HG03378 (cell line): ENCODE measurements around the gene KCNN2.
"Not testable (repeated sequence)": the region's sequence is repeated elsewhere in the genome, so short reads cannot be mapped to it uniquely, and the experiment has no call there.

Experiments used
- ATAC-seq: cut with Tn5 transposase; IDR thresholded peaks from one replicate; pipeline ENCODE4 v1.9.1; 2021; ENCODE audit warnings: mild to moderate bottlenecking, moderate library complexity; ENCODE audit not compliant: unreplicated experiment

The KCNN2 gene

DNA sequence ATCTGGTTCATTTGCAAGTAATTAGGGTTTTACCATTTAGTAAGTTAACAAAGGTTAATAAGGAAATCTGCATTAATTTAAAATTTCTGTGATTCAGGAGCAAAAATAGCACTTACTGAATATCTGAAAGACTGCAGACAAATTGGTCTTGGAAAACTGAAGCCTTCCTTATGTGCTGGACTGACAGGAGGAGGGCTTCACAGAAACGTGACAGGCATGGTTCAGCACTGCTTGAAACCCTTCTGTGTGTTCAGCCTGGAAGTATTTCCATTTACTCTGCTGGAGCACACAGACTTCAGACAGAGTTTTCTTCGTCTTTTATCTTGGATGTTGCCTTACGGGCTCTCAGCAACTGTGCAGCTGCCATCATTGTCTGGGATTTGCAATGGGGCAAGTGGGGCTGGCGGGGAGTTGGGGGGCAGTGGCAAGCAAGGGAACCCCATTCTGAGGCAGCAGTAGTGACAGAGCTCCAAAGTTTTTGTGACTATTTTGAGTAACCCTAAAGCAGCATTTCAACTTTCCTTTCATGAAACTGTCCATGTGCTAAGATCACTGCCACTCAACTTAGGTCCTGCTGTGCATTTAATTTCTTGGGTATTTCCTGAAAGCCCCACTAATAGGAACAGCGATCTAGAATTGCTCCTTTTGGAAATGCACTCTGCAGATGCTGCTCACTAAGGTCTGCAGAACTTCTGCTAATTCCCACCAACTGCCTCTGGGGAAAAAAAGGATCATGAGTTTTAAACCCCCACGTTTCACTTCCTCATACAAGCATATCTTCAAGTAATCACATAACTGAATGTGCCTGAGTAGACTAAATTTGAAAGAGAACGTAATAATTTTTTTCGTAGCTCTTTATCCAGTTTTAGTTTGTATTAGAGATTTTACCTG, 56.6 kb downstream of the KCNN2 start:
- peak; percentile 99 for ATAC-seq

DNA sequence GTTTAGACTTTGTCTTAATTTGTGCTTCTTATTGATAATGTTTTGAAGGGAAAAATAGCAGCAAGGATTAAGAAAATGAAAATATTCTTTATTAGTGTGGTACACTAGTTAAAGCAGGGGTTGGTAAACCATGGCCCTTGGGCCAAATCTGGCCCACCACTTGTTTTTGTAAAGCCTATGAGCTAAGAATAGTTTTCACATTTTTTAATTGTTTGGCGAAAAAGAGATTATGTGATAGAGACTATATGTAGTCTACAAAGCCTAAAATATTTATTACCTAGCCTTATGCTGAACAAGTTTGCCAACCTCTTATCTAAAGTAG, 57.2 kb downstream of the KCNN2 start:
- peak; percentile 39 for ATAC-seq

DNA sequence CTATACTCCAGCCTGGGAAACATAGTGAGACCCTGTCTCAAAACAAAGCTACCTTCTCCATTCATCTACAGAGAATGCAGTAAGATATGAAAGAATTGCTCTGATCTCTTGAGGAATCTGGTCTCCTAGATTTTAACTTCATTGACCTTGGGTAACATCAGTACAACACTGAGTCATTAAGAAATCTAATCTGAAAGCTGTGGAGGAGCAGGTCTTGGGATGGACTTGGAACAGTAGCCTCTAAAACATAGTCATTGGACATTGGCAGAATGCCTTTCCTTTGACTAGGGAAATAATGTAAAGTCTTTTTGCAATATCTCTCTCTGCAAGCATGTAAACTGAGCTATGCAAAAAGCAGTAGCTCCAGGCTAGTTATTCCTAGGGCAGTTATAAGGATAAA, 58.1 kb downstream of the KCNN2 start:
- no peak for ATAC-seq

DNA sequence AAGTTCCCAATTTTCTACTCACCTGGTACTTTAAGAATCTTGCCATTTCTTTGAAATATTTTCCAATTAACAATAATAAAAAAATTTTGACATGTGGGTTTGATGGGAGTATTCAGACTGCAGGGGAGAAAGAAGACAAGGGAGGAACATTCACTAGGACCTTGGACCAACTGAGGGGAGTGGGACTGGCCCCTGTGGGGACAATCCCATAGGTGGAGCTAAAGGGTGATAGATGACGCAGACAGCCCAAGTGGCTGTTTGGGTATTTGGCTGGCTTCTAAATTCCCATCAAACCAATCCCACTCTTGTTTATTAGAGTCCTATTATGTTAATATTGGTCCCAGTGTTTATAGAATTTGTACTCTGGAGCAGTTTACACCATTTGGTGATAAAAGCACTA, 65.3 kb downstream of the KCNN2 start:
- ATAC-seq = no peak

DNA sequence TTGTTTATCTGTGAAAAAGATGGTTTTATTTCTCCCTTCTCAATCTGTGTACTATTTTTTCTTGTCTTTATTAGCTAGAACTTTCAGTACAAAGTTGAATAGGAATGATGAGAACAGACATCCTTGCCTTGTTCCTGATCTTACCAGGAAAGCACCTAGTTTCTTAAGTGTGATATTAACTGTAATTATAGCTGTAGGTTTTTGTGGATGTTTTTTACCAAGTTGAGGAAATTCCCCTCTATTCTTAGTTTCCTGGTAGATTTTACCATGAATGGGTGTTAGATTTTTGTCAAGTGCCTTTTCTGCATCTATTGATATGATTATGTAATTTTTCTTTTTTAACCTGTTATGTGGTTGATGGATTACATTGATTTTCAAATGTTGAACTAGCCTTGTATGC, 68.7 kb downstream of the KCNN2 start:
- peak; percentile 53 for ATAC-seq

DNA sequence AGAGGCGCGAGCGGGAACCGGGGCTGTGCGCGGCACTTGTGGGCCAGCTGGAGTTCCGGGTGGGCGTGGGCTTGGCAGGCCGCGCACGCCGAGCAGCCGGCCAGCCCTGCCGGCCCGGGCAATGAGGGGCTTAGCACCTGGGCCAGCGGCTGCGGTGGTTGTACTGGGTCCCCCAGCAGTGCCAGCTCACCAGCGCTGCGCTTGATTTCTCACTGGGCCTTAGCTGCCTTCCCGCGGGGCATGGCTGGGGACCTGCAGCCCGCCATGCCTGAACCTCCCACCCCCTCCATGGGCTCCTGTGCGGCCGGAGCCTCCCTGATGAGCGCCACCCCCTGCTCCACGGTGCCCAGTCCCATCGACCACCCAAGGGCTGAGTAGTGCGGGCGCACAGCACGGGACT, 70.8 kb downstream of the KCNN2 start:
- ATAC-seq = not testable (repeated sequence)

DNA sequence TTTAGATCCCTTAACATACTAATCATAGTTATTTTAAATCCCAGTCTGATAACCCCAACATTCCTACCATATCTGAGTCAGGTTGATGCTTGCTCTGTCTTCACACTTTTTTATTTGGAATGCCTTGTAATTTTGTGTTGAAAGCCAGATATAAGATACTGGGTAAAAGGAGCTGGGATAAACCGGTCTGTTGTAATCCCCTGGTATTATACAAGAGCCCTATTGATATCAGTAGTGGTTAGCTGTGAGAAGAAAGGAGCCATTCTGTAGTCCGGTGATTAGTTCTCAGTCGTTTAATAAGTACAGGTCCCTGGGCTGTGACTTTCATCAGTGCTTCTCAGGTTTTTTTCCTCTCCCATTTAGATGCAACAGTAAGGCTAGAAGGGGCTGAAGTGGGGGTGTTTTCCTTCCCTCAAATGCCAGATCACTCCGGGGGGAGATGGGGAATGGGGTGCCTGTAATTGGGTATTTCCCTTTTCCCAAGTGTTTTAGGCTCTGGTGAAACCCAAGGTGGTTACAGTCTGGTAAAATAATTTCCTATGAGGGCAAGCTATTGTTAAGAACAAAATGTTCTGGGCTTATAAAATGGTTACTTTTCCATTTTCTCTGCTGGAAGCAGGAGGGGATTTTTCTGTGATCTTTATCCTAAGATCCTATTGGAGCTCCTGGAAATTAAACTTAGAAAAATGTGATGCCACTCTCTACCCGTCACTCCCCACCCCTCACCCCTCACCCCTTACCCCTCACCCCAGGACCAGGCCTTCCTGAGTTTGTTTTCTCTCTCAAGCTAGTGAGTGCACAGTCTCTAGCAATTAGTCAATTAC, 72.7 kb downstream of the KCNN2 start:
- ATAC-seq = no peak

DNA sequence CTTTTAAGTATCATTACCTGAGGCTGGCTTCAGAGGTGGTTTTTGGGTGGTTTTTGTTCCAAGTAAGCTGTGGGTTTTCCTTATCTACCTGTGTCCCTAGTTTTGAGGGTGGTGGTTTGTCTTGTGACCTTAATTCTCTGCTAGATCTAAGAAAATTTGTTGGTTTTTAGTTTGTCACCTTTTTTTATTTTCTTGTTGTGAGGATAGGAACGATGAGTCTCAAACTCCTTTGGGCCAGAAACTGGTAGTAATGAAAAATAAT, 73.3 kb downstream of the KCNN2 start:
- no peak for ATAC-seq

DNA sequence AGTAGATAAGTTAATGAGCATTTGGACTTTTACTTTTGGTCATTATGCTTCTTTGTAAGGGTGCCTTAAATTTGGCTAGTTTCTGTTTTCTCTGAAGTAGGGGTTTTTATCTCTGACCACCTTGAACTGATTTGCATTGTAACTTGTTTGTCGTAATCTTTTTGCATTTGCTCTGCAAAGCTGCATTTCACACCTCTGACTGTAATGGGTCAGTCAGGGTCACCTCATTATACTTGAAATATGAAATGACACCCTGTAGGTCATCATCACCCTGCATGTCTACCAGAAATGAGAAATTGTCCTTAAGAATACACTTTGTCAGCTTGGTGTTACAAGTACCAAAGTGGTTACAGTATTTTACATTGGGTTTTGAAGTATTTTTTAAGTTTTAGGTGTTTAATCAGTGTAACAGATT, 74.0 kb downstream of the KCNN2 start:
- ATAC-seq = peak; percentile 88

DNA sequence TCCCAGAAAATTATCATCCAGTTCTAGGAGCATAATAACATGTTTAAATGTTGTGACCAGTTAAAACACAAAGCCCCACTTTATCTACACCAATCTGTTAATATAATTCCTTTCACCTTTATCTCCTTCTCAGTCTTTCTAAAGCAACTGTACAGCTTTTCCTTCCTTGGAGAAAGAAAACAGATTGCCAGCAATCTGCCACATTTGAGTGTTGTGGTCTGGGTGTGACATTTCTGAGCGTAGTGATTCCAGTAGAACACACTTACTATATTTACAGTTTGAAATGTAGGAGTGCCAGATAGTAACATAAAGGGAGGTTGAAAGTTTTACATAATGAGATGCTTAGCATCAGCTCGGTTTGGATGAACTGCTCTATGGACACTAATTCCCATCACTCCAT, 76.1 kb downstream of the KCNN2 start:
- ATAC-seq = no peak

DNA sequence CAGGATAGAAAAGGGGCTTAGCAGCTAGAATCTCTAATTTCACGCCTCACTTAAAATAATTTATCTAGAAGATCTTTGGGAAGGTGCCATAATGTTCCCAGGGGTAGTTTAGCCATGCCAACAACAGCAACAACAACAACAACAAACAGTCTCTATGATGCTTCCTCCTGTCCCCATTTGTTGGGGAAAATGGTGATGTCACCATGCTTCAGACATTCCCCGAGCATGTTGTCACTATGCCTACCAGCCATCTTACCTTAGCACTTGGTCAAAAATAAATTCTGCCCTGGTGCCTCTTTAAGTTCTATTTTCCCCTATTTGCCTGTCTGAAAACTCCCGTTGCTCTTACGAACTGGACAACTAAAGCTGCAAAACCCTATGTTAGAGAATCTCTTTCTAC, 76.6 kb downstream of the KCNN2 start:
- no peak for ATAC-seq

DNA sequence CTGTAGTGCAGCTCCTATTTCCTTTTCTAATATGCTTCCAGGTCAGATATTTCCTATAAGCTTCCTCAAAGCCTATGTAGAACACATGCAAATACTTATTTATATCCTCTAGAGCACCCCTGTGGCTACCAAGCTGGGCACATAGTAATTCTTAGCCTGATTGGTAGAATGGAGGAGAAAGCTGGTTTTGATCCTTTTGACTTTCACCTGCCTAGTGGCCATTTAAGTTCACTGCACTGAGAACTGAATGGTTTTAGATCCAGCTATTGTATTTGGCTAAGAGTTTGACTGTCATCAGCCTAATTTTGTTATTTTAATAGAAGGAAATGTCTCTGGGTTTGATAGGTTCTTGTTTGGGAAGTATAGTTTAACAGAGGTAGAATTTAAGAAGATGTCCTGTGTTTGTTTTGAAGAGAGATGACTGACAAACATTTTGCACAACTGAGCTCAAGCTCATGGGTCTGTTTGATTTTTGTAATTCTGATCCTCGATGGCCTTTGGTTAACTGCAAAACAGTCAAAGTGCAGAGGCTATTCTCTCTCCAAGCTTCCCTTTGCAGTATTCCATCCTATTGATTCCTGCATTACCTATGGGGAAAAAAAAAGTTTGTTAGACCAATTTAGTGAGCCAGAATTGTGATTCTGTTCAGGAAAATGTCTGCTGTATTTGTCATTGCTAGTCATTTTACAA, 85.4 kb downstream of the KCNN2 start:
- ATAC-seq = peak; percentile 49

DNA sequence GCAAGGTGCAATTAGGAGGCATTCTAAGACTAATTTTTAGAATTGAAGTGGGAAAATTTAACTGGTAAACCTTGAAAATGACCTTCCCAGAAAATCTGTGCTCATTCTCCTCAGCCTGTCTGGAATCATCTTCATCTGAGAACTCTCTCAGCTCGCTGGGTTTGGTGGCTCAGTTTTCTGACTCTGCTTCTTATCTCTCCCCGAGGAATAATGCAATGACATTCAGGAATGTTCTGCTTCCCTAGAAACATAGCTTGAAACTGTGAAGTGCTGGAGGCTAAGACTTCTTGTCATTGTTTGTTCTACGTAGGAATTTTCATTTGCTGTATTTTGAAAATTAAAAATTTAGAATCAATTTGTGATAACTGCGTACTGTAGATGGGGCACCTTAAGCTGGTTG, 86.6 kb downstream of the KCNN2 start:
- ATAC-seq = no peak

DNA sequence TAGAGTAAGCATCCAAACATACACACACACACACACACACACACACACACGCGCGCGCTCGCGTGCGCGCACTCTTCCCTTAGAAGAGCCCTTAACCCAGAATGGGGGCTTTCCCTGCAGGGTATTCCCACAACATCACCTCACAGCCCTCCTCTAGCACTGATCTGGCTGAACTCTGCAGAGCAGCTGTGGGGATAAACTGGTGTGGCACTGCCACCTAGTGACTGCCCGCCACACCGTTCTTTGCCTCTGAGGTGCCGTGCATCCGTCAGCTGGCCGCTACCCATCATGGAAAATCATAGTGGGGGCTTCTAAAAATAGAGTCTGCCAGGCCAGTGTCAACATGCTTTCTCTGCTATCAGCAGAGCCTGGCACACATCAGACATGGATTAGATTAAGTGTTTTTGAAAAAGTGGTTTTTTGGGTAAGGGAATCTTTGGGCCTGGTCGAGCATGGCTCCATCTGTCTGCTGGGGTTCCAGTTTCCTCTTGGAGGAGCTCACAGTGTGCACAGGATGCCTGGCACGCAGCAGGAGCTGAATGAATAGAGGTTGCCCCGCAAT, 88.1 kb downstream of the KCNN2 start:
- ATAC-seq = peak; percentile 98

DNA sequence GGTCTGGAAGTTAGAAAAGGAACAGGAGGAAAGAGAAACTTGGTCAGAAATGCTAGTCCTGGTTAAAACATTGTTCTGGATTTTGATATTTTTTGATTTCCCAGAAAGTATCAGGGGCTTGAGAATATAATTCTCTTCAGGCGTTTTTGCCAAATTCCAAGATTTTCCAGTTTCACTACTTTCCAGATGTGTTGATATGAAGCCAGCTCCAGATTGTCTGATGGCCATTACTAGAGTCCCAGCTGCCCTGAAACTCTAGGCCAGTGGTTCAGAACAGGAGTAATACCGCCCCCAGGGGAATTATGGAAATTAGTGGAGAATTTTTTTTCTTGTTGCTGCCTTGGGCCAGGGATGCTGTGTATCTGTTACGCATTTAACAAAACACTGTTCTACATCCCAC, 88.6 kb downstream of the KCNN2 start:
- ATAC-seq = no peak

DNA sequence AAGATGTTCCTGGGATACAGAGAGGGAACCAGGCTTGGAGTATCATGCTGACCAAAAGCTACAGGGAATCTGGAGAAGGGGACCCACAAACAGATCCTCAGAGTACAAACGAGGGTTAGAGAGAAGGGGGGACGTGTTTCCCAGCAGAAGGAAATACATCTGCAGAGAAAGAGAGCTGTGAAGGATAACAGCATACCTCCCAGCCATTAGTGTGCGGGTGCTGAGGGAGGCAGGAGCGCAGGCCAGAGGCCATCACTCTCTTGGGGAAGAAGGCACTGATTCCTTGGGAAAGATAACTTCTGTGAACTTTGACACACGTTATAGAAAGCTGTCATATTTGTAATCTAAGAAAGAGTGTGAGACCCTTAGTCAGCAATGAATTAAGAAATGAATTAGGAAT, 96.9 kb downstream of the KCNN2 start:
- ATAC-seq = no peak

DNA sequence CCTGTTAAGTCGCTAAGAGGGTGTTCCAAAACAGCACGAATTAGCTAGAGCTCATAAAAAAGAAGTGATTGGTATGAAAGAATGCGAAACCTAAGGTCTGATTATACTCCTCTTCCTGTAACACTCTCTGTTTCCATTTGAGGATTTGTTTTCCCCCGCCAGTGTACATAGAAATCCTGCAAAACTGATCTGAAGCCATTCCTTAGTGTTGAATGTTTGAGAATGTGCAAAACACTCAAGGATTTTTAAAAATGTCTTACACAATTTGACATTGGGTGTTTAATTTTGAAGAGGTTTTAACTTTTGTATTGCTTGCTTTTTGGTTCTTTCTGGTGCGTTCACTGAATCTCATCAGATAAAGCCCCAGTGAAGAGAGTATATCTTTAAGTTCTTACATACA, 105.3 kb downstream of the KCNN2 start:
- no peak for ATAC-seq

DNA sequence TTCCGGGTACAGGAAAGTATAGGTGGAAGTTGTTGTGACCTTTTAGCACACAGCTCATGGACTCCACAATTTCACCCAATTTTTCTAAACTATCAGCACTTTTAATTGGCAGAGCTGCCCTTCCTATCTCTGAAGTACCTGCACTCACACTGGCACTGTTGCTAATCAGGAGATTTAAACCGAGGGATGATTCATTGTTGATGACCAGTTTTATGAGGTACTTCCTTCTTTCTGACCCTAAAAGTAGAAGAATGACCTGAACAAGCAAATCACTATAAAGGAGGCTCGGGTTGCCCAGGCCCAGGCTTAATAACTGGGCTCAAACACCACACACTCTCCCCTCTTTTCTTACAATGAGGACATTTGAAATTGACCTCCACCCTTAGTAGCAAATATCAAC, 105.9 kb downstream of the KCNN2 start:
- no peak for ATAC-seq

DNA sequence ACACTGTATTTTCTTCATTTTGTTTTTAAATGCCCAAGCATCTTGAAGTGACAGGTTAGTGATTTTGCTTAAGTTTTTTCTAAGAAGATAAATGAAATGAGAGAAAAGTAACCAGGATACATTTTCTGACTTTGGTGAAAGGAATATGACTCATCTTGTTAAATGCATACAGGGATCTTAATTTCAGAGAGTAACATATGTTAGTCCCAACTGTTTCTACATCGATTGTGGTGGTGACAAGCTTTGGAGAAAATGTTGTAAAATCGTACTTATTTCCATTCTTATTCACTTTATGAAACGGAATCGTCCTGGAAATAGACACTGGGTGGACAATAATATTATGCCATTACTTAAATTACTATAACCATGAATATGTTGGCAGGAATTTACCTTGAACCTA, 107.5 kb downstream of the KCNN2 start:
- ATAC-seq = no peak

DNA sequence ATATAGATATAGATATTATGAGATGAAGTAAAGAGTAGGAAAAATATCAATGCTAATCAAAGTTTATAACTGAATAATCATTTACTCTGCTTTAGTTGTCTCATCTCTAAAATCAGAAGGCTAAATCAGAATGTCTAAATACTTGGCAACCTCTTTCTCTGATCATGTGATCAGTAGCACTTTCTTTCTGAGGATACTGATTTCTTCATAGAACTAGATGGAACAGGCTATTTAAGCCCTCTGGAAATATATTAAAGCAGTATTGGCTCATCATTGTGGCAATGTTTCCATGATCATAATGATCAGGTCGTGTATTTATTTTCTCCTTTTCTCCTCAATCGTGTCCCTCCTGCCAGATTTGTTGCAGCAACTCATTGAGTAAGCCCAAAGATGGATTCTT, 109.7 kb downstream of the KCNN2 start:
- no peak for ATAC-seq

DNA sequence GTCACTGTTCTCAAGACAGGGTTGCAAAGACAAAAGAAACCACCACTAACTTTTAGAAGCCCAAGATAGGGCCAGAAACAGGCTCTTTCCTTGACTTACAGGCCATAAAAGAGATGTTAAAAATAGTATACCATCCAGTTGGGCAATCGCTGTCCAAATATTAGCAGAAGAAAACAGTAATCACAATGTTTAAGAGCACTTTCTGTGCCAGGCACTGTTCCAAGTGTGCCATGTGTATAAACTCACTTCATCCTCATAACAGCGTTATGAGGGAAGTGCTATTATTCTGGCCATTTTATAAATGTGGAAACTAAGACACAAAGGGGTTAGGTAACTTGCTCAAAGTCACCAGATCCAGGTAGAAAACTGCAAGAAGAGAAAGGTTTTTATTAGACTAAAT, 111.7 kb downstream of the KCNN2 start:
- no peak for ATAC-seq
